OCI-LY3 (cell line): Measurements from ENCODE around the gene TCIRG1.

Experiments used
- H2AFZ ChIP-seq: fragments of 200-600, 300-600 bp; shearing (Covaris generic); 2 replicates; pipeline ENCODE4 v1.6.0; 2014; ENCODE audit warnings: antibody characterized with exemption, low read depth, low read length
- H3K27ac ChIP-seq: fragments of 200-600, 300-600 bp; sonication (generic); 2 replicates; pipeline ENCODE4 v1.5.1; 2014; ENCODE audit warnings: mild to moderate bottlenecking, low read length, moderate library complexity, mixed read lengths
- H3K27me3 ChIP-seq: fragments of 200-600, 300-600 bp; sonication (generic); 2 replicates; pipeline ENCODE4 v1.6.1; 2014; ENCODE audit warnings: low read depth, low read length, mixed read lengths
- H3K36me3 ChIP-seq: fragments of 200-600, 300-600 bp; sonication (generic); replicated peaks from 2 replicates; pipeline ENCODE3; 2014; ENCODE audit warnings: low read depth, low read length, mixed read lengths
- H3K4me1 ChIP-seq: fragments of 300-600, 200-600 bp; sonication (generic); 2 replicates; pipeline ENCODE4 v1.6.1; 2014; ENCODE audit warnings: low read length, mixed read lengths
- H3K4me2 ChIP-seq: fragments of 200-600, 300-600 bp; sonication (generic); 2 replicates; pipeline ENCODE4 v1.6.1; 2014; ENCODE audit warnings: low read length, mixed read lengths
- H3K4me3 ChIP-seq: fragments of 300-600, 200-600 bp; sonication (generic); 2 replicates; pipeline ENCODE4 v1.5.1; 2014; ENCODE audit warnings: antibody characterized with exemption, mild to moderate bottlenecking, low read length, moderate library complexity
- H3K79me2 ChIP-seq: fragments of 300-600, 200-600 bp; shearing (Covaris generic); 2 replicates; pipeline ENCODE4 v1.6.1; 2014; ENCODE audit warnings: mild to moderate bottlenecking, low read length, mixed read lengths
- H3K9ac ChIP-seq: fragments of 300-600, 200-600 bp; shearing (Covaris generic); 2 replicates; pipeline ENCODE4 v1.6.0; 2014; ENCODE audit warnings: mild to moderate bottlenecking, low read length, moderate library complexity
- H3K9me3 ChIP-seq: fragments of 200-600, 300-600 bp; shearing (Covaris generic); 2 replicates; pipeline ENCODE4 v1.6.1; 2014; ENCODE audit warnings: low read length, mixed read lengths; ENCODE audit not compliant: insufficient read depth
- H4K20me1 ChIP-seq: fragments of 200-600, 300-600 bp; sonication (generic); 2 replicates; pipeline ENCODE4 v1.6.1; 2016; ENCODE audit warnings: low read length, mixed read lengths; ENCODE audit not compliant: insufficient read depth
- EZH2phosphoT487 ChIP-seq: fragments of 200-600 bp; shearing (Covaris generic); IDR thresholded peaks from 2 replicates; pipeline ENCODE4 v1.6.1; 2018; ENCODE audit warnings: antibody characterized with exemption, mixed run types, low read depth
- TF ChIP-seq, protein P1 (sequence below): fragments of 200-600, 300-600 bp; sonication (generic); IDR thresholded peaks from 2 replicates; pipeline ENCODE4 v1.5.1; 2014; ENCODE audit warnings: antibody characterized with exemption, low read length, low read depth

The TCIRG1 gene

DNA sequence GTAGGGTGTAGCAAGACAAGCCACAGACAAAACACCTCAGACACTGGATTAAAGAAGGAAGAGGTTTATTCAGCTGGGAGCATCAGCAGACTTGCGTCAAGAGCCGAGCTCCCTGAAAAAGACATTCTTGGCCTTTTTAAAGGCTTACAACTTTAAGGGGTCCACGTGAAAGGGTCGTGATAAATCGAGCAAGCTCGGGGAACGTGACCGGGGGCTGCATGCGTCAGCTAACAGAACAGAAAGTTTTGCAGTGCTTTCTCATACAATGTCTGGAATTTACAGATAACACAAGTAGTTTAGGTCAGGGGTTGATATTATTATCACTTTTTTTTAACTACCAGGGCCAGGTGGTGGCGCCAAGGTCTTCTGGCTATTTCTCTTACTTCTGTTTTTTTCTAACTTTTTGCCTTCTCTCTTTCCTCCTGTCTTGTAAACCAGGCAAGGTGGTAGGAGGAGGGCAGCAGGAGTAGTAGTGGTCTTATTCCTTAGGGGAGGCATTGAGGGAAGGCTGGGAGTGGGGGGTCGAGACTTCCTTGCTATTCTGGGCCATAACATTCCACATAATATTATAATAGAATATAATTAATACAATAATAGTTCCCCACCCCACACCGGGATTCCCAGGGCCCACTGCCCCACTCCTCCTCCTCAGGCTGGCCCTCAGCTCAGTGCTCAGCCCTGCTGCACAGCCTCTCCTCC lies 29.3 kb upstream of the TCIRG1 start:
- peaks cover 4% of the 10 kb centered on the region; the same call in 1 of the 2 replicates for H3K79me2 ChIP-seq
- no peaks in the 10 kb centered on the region for H3K27me3 ChIP-seq
- peak overlapping the region; percentile 70 for H3K4me2 ChIP-seq
- H3K9ac ChIP-seq, result peak overlapping the region; percentile 26
- peak overlapping the region; percentile 86; the same call in 1 of the 2 replicates for H2AFZ ChIP-seq
- peaks cover 43% of the 10 kb centered on the region for H3K4me1 ChIP-seq
- H3K9me3 ChIP-seq, result no peaks in the 10 kb centered on the region
- H3K27ac ChIP-seq, result peak overlapping the region; percentile 4; the same call in 1 of the 2 replicates
- no peaks in the 10 kb centered on the region for H3K36me3 ChIP-seq
- H4K20me1 ChIP-seq, result no peaks in the 10 kb centered on the region
- H3K4me3 ChIP-seq, result peak overlapping the region; percentile 63
- TF ChIP-seq, protein P1, sequence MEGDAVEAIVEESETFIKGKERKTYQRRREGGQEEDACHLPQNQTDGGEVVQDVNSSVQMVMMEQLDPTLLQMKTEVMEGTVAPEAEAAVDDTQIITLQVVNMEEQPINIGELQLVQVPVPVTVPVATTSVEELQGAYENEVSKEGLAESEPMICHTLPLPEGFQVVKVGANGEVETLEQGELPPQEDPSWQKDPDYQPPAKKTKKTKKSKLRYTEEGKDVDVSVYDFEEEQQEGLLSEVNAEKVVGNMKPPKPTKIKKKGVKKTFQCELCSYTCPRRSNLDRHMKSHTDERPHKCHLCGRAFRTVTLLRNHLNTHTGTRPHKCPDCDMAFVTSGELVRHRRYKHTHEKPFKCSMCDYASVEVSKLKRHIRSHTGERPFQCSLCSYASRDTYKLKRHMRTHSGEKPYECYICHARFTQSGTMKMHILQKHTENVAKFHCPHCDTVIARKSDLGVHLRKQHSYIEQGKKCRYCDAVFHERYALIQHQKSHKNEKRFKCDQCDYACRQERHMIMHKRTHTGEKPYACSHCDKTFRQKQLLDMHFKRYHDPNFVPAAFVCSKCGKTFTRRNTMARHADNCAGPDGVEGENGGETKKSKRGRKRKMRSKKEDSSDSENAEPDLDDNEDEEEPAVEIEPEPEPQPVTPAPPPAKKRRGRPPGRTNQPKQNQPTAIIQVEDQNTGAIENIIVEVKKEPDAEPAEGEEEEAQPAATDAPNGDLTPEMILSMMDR, result peak; percentile 55
- no peak for TF ChIP-seq EZH2phosphoT487

DNA sequence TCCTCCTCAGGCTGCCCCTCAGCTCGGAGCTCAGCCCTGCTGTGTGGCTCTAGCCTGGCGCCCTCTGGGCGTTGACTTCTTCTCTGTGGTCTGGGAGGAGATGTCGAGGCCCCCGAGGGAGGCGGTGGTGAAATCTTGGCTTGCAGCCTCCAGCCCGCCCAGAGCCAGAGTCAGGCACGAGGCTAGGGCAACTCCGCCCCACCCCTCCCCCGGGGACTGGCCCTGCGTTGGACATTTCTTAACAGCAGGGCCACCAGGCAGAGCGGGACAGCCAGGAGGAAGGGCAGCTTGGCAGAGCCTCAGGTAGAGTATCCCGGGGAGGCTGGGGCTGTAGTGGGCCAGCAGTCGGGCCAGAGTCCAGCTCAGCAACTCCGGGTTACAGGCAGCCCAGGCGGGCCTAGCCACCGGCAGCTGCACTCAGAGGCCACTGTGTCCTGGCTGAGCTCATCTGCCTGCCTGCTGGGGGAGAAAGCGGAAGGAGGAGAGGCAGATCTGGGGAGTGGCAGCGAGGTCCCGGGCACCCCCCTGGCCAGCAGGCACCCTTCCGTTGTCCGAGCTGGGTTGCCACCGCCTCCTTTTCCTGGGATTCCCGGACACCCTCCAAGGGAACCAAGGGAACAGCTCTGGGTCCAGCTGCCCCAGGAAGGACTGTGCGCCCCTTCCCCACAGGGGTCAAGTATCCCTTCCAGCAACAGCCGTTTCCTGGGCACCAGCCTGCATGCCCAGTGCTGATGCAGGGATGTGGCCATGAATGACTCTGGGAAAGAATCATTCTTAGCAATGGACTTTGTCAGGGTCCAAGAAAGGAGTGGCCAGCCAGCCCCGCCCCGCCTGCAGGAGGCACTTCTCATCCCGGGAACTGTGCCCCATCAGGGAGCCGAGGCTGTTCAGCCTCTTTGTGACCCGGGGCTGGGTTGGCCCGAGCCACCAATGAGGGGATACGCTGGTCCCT lies 28.5 kb upstream of the TCIRG1 start, which contains the start of gene ALDH3B1:
Gene ALDH3B1, plus strand, starts transcription at position 238 of the 952 bp plus-strand sequence. CDS start 4,971 bp downstream, outside the sequence.
- Histone ChIP-seq H3K4me3 (peak within 1 kb of the TSS; percentile 63), H3K9me3 (no peaks in the 10 kb centered on the region), H3K4me1 (peaks cover 38% of the 10 kb centered on the region), H3K36me3 (no peaks in the 10 kb centered on the region), H3K27ac (peak within 1 kb of the TSS; percentile 4; the same call in 1 of the 2 replicates), H4K20me1 (no peaks in the 10 kb centered on the region), H2AFZ (peak within 1 kb of the TSS; percentile 86; the same call in 1 of the 2 replicates), H3K27me3 (no peaks in the 10 kb centered on the region), H3K79me2 (no peaks in the 10 kb centered on the region), H3K4me2 (peak within 1 kb of the TSS; percentile 70), H3K9ac (peak within 1 kb of the TSS; percentile 26)
- no peak for TF ChIP-seq EZH2phosphoT487
- TF ChIP-seq, protein P1, result no peak

DNA sequence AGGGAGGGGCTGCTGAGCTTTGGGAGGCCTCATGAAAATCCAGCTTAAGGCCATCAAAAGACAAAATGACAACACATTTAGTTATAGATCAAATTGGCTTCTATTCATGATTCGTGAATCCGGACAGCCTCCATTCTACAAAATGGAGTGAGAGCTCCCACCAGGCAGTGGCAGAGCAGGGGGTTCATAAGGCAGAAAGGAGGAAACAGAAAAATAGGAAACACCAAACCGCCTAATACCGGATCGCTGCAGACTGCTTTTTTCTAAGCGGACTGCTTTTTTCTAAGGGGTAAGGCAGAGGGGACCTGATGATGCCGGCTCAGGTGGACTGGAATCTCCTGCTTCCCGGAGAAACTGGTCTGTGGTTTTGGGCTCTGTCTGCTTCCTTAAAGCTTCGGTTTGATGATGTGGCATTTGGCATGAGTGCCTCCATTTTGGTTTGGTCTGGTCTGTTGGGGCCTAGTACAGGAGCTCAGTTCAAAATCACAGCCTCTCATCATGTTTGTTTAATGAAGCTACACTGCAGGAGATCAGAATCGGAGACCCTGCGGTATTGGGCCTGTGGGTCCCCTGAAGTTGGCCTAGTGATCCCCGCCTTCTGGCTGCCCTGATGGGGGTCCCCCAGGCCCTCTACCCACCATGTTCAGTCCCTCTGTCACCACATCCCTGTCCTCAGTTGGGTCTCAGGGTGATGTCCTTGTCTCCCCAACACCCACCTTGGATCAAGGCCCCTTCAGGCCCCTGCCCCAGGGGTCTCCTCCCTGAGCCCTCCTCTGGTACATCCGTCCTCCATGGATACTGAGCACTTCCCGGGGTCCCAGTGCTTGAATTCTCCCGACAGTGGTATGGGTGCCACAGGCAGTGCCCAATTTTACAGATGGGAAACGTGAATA lies 27.5 kb upstream of the TCIRG1 start:
- Histone ChIP-seq H3K4me1 (peaks cover 31% of the 10 kb centered on the region), H4K20me1 (no peaks in the 10 kb centered on the region), H2AFZ (no peak overlapping the region), H3K4me3 (no peak overlapping the region), H3K9me3 (no peaks in the 10 kb centered on the region), H3K4me2 (no peak overlapping the region), H3K36me3 (no peaks in the 10 kb centered on the region), H3K27me3 (no peaks in the 10 kb centered on the region), H3K27ac (no peak overlapping the region), H3K9ac (no peak overlapping the region), H3K79me2 (no peaks in the 10 kb centered on the region)
- TF ChIP-seq, protein P1, result no peak
- no peak for TF ChIP-seq EZH2phosphoT487
